K562 (cell line): Measurements from ENCODE around the gene MICAL1. TPM values are rescaled to one million over a fixed set of nuclear protein-coding genes. Genes with fewer than 3 reads are reported as not detected.

Experiments used
- FOSL1 ChIP-seq: fragments of 200-800 bp; sonication (Bioruptor generic); conservative IDR thresholded peaks from 2 replicates; pipeline ENCODE4 v1.6.1; 2016; ENCODE audit warnings: missing genetic modification characterization, missing compliant biosample characterization
- JUND ChIP-seq, 2 experiments: IDR thresholded peaks; 2 replicates in 1 of 2; 3 replicates in 1 of 2; pipeline ENCODE4 v1.6.1; 2011; ENCODE audit warnings: borderline replicate concordance in 2 of 2, low read depth in 2 of 2, low read length in 2 of 2, improper control_type of control experiment in 1 of 2, missing biosample characterization in 1 of 2, missing genetic modification characterization in 1 of 2, missing genetic modification reagents in 1 of 2
- KDM5B ChIP-seq: fragments of 200-600 bp; sonication (generic); IDR thresholded peaks from 2 replicates; pipeline ENCODE4 v1.6.1; 2012; ENCODE audit warnings: low read depth, mild to moderate bottlenecking, moderate library complexity, low read length, control low read depth, inconsistent platforms; ENCODE audit not compliant: insufficient replicate concordance
- MLX ChIP-seq, 2 experiments: fragments of 450-650 bp in 1 of 2; sonication (generic) in 1 of 2; formaldehyde crosslinking; conservative IDR thresholded peaks; 2 replicates each; pipeline versions ENCODE4 v1.4.0 to v1.8.1; 2020 to 2022; ENCODE audit warnings: mild to moderate bottlenecking in 1 of 2, missing genetic modification reagents in 1 of 2
- MYNN ChIP-seq, 2 experiments: sonication (generic); formaldehyde crosslinking in 1 of 2; IDR thresholded peaks; 2 replicates each; pipeline versions ENCODE4 v1.5.0 to v1.6.1; 2016 to 2020; ENCODE audit warnings: antibody characterized with exemption in 1 of 2, missing genetic modification reagents in 1 of 2
- POLR3A ChIP-seq: IDR thresholded peaks from 2 replicates; pipeline ENCODE4 v1.6.1; 2011; ENCODE audit warnings: borderline replicate concordance, mild to moderate bottlenecking, moderate library complexity; ENCODE audit not compliant: insufficient read length, insufficient read depth; ENCODE audit errors: extremely low read depth
- RB1 ChIP-seq: fragments of 450-650 bp; IDR thresholded peaks from 2 replicates; pipeline ENCODE4 v1.6.1; 2017; ENCODE audit warnings: low read depth, mild to moderate bottlenecking
- RNF2 ChIP-seq: sonication (generic); IDR thresholded peaks from 2 replicates; pipeline ENCODE4 v1.6.1; 2016
- STAT5A ChIP-seq: IDR thresholded peaks from 2 replicates; pipeline ENCODE4 v1.6.1; 2012; ENCODE audit warnings: low read length, inconsistent platforms, borderline replicate concordance
- TSC22D4 ChIP-seq: fragments of 450-650 bp; IDR thresholded peaks from 2 replicates; pipeline ENCODE4 v1.6.1; 2016; ENCODE audit warnings: missing genetic modification characterization, missing biosample characterization, control low read depth
- UBTF ChIP-seq, 2 experiments: IDR thresholded peaks; 2 replicates each; pipeline ENCODE4 v1.6.1; 2012; ENCODE audit warnings: improper control_type of control experiment in 2 of 2, low read depth in 2 of 2, low read length in 2 of 2, borderline replicate concordance in 1 of 2
- USF2 ChIP-seq: sonication (generic); formaldehyde crosslinking; IDR thresholded peaks from 2 replicates; pipeline ENCODE4 v1.5.0; 2020; ENCODE audit warnings: missing genetic modification reagents
- WHSC1 ChIP-seq: IDR thresholded peaks from one replicate; pipeline ENCODE4 v1.6.1; 2012; ENCODE audit warnings: low read length, control low read depth, inconsistent platforms
- ZFX ChIP-seq: sonication (generic); formaldehyde crosslinking; IDR thresholded peaks from 2 replicates; pipeline ENCODE4 v1.8.0; 2022; ENCODE audit warnings: mild to moderate bottlenecking, missing genetic modification reagents, moderate library complexity
- ZNF586 ChIP-seq: fragments of 450-650 bp; formaldehyde crosslinking; conservative IDR thresholded peaks from 2 replicates; pipeline ENCODE4 v1.4.0; 2020; ENCODE audit warnings: mild to moderate bottlenecking, moderate library complexity
- ZNF655 ChIP-seq: fragments of 250-450 bp; sonication (Bioruptor Pico); IDR thresholded peaks from 2 replicates; pipeline ENCODE4 v1.5.0; 2021
- ZNF780A ChIP-seq: fragments of 250-450 bp; sonication (Bioruptor Pico); IDR thresholded peaks from 2 replicates; pipeline ENCODE4 v1.5.0; 2021; ENCODE audit warnings: mild to moderate bottlenecking
- polyA plus RNA-seq, 8 experiments: library from polyadenylated mRNA; depleted of rRNA in 4 of 8; stranded (reverse) in 5 of 8; unstranded in 3 of 8; fragments of >200 nt; fragmentation: Nextera tagmentation in 2 of 8; fragmentation: Illumina TruSeq in 1 of 8; extraction: Ambion mirVana in 2 of 8; extraction: Trizol in 1 of 8; gene quantifications; 2 replicates each; pipeline versions ENCODE4 v1.2.1 to v1.2.3, GENCODE V29; 2011 to 2014; ENCODE audit warnings: inconsistent platforms in 1 of 8, missing spikeins in 1 of 8
- total RNA-seq, 7 experiments: library from RNA; depleted of rRNA in 6 of 7; stranded (reverse); fragments of >200 nt in 6 of 7; fragmentation: Illumina TruSeq in 2 of 7; extraction: Trizol in 2 of 7; gene quantifications; 2 replicates each; pipeline versions ENCODE4 v1.2.1 to v1.2.3, GENCODE V29; 2011 to 2021; ENCODE audit warnings: low replicate concordance in 1 of 7
- TF ChIP-seq, protein P1 (sequence below): IDR thresholded peaks from 3 replicates; pipeline ENCODE4 v1.6.1; 2011; ENCODE audit warnings: borderline replicate concordance, mild to moderate bottlenecking, moderate library complexity; ENCODE audit not compliant: insufficient read length; ENCODE audit errors: extremely low read depth

Gene MICAL1
- total and polyA plus RNA-seq, 9 of the 15 experiments (the other 6 are each of a cell fraction or from before 2014, with no cell fraction given), result 0.07 to 15.2 (median 7.0) TPM

DNA sequence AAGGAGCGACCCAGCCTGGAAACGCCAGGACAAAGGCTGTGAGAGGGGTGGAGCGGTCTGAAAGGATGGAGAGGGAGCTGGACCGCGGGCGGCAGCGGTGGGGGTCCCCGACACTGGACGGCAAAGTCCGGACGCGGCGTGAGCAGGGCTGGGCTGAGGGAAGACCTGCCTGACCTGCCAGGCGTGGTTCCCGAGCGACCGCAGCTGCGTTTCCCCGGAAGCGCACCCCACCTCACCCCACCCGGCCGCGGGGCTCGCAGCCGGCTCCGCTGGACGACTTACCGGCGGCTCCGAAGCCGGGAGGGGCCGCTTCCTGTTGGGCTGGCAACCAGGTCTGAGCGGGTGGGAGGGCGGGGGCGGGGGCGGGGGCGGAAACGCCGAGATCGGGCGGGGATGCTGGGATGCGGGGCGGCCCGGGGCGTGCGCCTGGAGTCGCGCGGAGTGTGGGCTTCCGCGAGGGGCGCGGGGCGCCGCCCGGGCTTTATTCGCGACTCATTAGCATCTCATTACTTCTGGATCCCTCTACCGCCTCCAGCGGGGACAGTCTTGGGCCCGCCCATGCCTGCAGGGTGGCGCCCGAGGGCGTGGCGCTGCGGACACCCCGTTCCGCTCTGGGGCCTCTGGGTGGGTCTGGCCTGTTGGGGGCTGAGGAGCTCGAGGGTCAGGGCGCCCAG lies at the start of gene MICAL1 (continued):
- TF ChIP-seq MLX (CRISPR knock-in tag; conservative IDR thresholded peaks at IDR 0.05) (no peak), RNF2 (no peak), JUND (IDR thresholded peaks at IDR 0.05; ENCODE audit: borderline replicate concordance, low read depth, low read length) (no peak), JUND (tag; IDR thresholded peaks at IDR 0.05; ENCODE audit: borderline replicate concordance, low read depth, low read length) (no peak), TSC22D4 (tag) (no peak), POLR3A (no peak), RB1 (peak; percentile 19; the same call in 1 of the 2 replicates), USF2 (CRISPR knock-in tag) (no peak), STAT5A (no peak), ZNF586 (CRISPR knock-in tag) (no peak), ZNF780A (CRISPR knock-in tag) (no peak), ZNF655 (CRISPR knock-in tag) (no peak), ZFX (no peak), KDM5B (peak; percentile 81), FOSL1 (tag) (no peak), WHSC1 (no peak), MYNN (IDR thresholded peaks at IDR 0.05) (no peak), MYNN (CRISPR knock-in tag; IDR thresholded peaks at IDR 0.05) (no peak), UBTF (IDR thresholded peaks at IDR 0.05; ENCODE audit: borderline replicate concordance in 1 of 2, low read depth in 2 of 2, low read length in 2 of 2) (peak in 1 of 2 experiments; percentile 53; a peak in 1 of 4 replicates)
- TF ChIP-seq, protein P1, sequence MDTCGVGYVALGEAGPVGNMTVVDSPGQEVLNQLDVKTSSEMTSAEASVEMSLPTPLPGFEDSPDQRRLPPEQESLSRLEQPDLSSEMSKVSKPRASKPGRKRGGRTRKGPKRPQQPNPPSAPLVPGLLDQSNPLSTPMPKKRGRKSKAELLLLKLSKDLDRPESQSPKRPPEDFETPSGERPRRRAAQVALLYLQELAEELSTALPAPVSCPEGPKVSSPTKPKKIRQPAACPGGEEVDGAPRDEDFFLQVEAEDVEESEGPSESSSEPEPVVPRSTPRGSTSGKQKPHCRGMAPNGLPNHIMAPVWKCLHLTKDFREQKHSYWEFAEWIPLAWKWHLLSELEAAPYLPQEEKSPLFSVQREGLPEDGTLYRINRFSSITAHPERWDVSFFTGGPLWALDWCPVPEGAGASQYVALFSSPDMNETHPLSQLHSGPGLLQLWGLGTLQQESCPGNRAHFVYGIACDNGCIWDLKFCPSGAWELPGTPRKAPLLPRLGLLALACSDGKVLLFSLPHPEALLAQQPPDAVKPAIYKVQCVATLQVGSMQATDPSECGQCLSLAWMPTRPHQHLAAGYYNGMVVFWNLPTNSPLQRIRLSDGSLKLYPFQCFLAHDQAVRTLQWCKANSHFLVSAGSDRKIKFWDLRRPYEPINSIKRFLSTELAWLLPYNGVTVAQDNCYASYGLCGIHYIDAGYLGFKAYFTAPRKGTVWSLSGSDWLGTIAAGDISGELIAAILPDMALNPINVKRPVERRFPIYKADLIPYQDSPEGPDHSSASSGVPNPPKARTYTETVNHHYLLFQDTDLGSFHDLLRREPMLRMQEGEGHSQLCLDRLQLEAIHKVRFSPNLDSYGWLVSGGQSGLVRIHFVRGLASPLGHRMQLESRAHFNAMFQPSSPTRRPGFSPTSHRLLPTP, result no peak
